ENCODE measurements around the gene EFCAB8.
"Not testable (repeated sequence)": the region's sequence is repeated elsewhere in the genome, so short reads cannot be mapped to it uniquely, and the experiment has no call there.

Gene EFCAB8

GRCh38 chr20:32974204-32975064 is 115.7 kb downstream of the EFCAB8 start:
- DNase-seq: not testable (repeated sequence)

GRCh38 chr20:32975121-32975520 is 116.4 kb downstream of the EFCAB8 start:
- DNase-seq: not testable (repeated sequence)

GRCh38 chr20:32975698-32976674 is 117.3 kb downstream of the EFCAB8 start:
- no peak for DNase-seq

GRCh38 chr20:32976746-32977145 is 118.0 kb downstream of the EFCAB8 start:
- DNase-seq: no peak

GRCh38 chr20:32977281-32978008 is 118.7 kb downstream of the EFCAB8 start:
- DNase-seq: no peak

GRCh38 chr20:32978009-32978335 is 119.2 kb downstream of the EFCAB8 start:
- no peak for DNase-seq

- DNase-seq: no peak
Measured at GRCh38 chr20:32979201-32979998, 120.7 kb downstream of the EFCAB8 start.

- DNase-seq: no peak
Measured at GRCh38 chr20:32980131-32980941, 121.6 kb downstream of the EFCAB8 start.

- no peak for DNase-seq
Measured at GRCh38 chr20:32980990-32981389, 122.3 kb downstream of the EFCAB8 start.

GRCh38 chr20:32982617-32983458 is 124.1 kb downstream of the EFCAB8 start:
- DNase-seq: no peak

- DNase-seq: no peak
Measured at GRCh38 chr20:32983459-32984112, 124.9 kb downstream of the EFCAB8 start.

GRCh38 chr20:32984196-32984595 is 125.5 kb downstream of the EFCAB8 start:
- no peak for DNase-seq

GRCh38 chr20:32984631-32985354 is 126.1 kb downstream of the EFCAB8 start:
- DNase-seq: no peak

- no peak for DNase-seq
Measured at GRCh38 chr20:32985596-32985995, 126.9 kb downstream of the EFCAB8 start.

GRCh38 chr20:32986331-32986966 is 127.7 kb downstream of the EFCAB8 start:
- DNase-seq: no peak

- no peak for DNase-seq
Measured at GRCh38 chr20:32987044-32987825, 128.5 kb downstream of the EFCAB8 start.

- DNase-seq: no peak
Measured at GRCh38 chr20:32988008-32988407, 129.3 kb downstream of the EFCAB8 start.

Measured in activated gamma-delta T cell treated with Interleukin-2 at 50 U/mL for 16 hours (primary cell).